NT2/D1 (cell line): ENCODE data around the gene CYP46A1.

Source experiments
- DNase-seq: peaks from one replicate; pipeline ENCODE4 v3.0.0-alpha.2; 2011; ENCODE audit warnings: low read depth, low spot score
- H3K27me3 ChIP-seq: 2 replicates; pipeline ENCODE4 v1.6.0; 2011; ENCODE audit warnings: mild to moderate bottlenecking; ENCODE audit not compliant: insufficient read length, insufficient read depth
- H3K36me3 ChIP-seq: 2 replicates; pipeline ENCODE4 v1.6.1; 2011; ENCODE audit warnings: mild to moderate bottlenecking, low read length, mixed read lengths; ENCODE audit not compliant: insufficient read depth, insufficient read length
- H3K4me1 ChIP-seq: 2 replicates; pipeline ENCODE4 v1.5.1; 2011; ENCODE audit not compliant: insufficient read depth, insufficient read length
- H3K4me3 ChIP-seq: 2 replicates; pipeline ENCODE4 v1.5.1; 2011; ENCODE audit warnings: low read depth; ENCODE audit not compliant: insufficient read length
- H3K9ac ChIP-seq: 2 replicates; pipeline ENCODE4 v1.6.0; 2011; ENCODE audit warnings: low read depth; ENCODE audit not compliant: insufficient read length
- H3K9me3 ChIP-seq: 2 replicates; pipeline ENCODE4 v1.5.1; 2011; ENCODE audit warnings: mild to moderate bottlenecking, low read length; ENCODE audit not compliant: insufficient read depth
- SUZ12 ChIP-seq: IDR thresholded peaks from 2 replicates; pipeline ENCODE4 v1.6.1; 2011; ENCODE audit not compliant: insufficient read length, insufficient read depth; ENCODE audit errors: extremely low read depth
- YY1 ChIP-seq: IDR thresholded peaks from 2 replicates; pipeline ENCODE4 v1.6.1; 2011; ENCODE audit not compliant: insufficient read length, insufficient read depth
- ZNF274 ChIP-seq: IDR thresholded peaks from 2 replicates; pipeline ENCODE4 v1.6.1; 2011; ENCODE audit warnings: mild to moderate bottlenecking, low read depth, low read length

The CYP46A1 gene

GRCh38 chr14:99670361-99671234 is 13.5 kb upstream of the CYP46A1 start:
- Histone ChIP-seq H3K27me3 (no peaks in the 10 kb centered on the region), H3K4me1 (peaks cover 24% of the 10 kb centered on the region), H3K9me3 (no peaks in the 10 kb centered on the region), H3K4me3 (no peak overlapping the region), H3K36me3 (no peaks in the 10 kb centered on the region), H3K9ac (no peak overlapping the region)
- DNase-seq = no peak
- no peak for TF ChIP-seq SUZ12
- TF ChIP-seq YY1 = no peak
- no peak for TF ChIP-seq ZNF274

- Histone ChIP-seq H3K4me1 (peaks cover 27% of the 10 kb centered on the region), H3K27me3 (no peaks in the 10 kb centered on the region), H3K36me3 (no peaks in the 10 kb centered on the region), H3K9ac (peak overlapping the region; percentile 68), H3K4me3 (no peak overlapping the region), H3K9me3 (no peaks in the 10 kb centered on the region)
- TF ChIP-seq SUZ12 (no peak), YY1 (no peak), ZNF274 (no peak)
- DNase-seq = no peak
These were observed 12.6 kb upstream of the CYP46A1 start for GRCh38 chr14:99671235-99672224.

DNA sequence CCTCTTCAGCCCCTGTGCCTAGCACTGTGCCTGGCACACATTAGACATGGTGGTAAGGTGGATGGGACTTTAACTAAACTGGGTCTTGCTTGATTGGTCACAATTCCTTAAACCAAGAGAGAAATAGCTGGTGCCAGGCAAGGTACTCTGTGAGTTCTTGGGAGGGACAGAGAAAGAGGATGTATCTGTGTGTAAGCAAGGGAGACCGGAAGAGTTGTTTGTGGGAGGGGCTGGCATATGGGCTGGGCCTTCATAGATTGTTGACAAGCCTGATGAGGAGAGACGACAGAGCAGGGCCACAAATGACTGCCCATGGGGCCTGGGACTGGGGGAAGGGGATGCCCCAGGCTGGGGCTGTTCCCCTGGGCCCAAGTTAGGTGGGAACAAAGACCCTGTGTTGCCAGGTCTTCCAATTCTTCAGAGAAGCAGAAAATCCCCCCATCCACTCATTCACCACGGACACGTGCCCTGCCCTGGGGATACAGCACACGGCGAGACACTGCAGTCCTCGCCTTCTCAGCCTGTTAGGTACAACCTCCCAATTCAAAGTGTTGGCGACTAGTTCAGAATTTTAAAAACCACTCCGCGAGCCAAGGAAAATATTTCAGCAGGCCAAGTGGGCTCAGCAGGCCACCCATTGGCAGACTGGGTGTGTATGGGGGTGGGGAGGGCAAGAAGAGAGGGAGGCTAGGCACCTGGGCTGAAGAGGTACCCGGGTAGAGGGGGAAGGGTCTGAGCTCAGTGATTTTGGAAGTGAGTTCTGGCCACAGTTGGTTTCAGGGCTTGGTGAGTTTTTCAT is 11.4 kb upstream of the CYP46A1 start:
- no peak overlapping the region for H3K4me3 ChIP-seq
- H3K36me3 ChIP-seq = no peaks in the 10 kb centered on the region
- H3K9ac ChIP-seq = peak overlapping the region; percentile 53
- peaks cover 28% of the 10 kb centered on the region for H3K4me1 ChIP-seq
- TF ChIP-seq ZNF274 (no peak), YY1 (no peak), SUZ12 (no peak)
- peaks cover 7% of the 10 kb centered on the region for H3K9me3 ChIP-seq
- H3K27me3 ChIP-seq = no peaks in the 10 kb centered on the region
- DNase-seq = no peak

DNA sequence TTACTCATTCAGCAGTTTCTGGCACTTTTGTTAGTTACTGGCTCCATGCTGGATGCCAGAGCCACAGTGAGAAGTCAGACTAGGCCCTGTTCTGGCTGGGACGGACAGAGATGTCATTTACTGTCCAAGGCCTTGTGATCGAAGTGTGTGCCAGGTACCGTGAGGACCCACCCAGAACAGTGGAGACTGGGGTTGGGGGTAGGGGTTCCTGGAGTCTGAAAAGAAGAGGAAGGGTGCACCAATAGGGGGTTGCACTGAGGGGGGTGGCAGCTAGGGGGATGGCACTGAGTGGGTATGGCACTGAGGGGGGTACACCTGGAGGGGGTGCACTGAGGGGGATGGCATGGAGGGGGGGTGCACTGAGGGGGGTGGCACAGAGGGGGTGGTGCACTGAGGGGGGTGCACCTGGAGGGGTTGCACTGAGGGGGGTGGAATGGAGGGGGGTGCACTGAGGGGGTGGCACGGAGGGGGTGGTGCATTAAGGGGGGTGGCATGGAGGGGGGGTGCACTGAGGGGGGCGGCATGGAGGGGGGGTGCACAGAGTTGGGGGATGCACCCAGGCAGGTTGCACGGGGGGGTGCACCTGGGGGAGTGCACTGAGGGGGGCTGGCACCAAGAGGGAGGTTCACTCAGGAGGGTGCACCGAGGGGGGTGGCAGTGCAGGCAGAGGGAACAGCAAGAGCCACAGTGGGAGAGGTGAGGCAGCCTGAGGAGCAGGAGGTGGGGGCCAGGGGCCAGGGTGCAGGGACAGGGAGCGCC is 10.6 kb upstream of the CYP46A1 start:
- Histone ChIP-seq H3K4me1 (peaks cover 25% of the 10 kb centered on the region), H3K9me3 (peaks cover 15% of the 10 kb centered on the region), H3K27me3 (no peaks in the 10 kb centered on the region), H3K4me3 (no peak overlapping the region), H3K36me3 (no peaks in the 10 kb centered on the region), H3K9ac (no peak overlapping the region)
- no peak for DNase-seq
- no peak for TF ChIP-seq YY1
- TF ChIP-seq ZNF274 = no peak
- TF ChIP-seq SUZ12 = no peak

DNA sequence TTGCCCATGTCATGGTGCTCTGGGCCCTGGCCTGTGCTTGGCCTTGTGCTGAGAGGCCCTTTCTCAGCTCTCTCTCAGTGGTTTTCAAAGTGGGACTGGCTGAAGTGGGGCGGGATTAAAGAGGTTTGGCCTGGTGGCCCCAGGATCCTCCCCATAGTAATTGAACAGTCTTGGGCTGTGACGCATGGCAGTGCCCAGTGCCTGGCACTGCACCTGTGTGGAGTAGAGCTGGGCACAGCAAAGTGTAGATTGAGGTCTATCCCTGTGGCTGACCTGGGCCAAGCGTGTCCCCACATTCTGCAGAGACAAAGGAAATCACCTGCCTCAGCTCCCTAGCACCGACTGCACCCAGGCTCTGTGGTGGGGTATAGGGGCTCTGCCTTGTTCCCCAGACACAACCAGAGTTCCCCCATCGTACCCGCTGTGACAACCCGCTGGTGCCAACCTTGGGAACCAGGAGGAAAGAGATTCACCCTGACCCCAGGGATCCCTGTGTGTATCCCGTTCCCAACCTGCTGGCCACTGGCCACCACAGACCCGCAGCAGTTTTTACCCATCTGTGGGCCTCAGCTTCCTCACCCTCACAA is 9.9 kb upstream of the CYP46A1 start:
- peak overlapping the region; percentile 3 for H3K9ac ChIP-seq
- DNase-seq = no peak
- no peak overlapping the region for H3K4me3 ChIP-seq
- no peaks in the 10 kb centered on the region for H3K27me3 ChIP-seq
- peaks cover 21% of the 10 kb centered on the region for H3K4me1 ChIP-seq
- no peaks in the 10 kb centered on the region for H3K36me3 ChIP-seq
- peaks cover 18% of the 10 kb centered on the region for H3K9me3 ChIP-seq
- TF ChIP-seq YY1 = no peak
- no peak for TF ChIP-seq SUZ12
- no peak for TF ChIP-seq ZNF274

DNA sequence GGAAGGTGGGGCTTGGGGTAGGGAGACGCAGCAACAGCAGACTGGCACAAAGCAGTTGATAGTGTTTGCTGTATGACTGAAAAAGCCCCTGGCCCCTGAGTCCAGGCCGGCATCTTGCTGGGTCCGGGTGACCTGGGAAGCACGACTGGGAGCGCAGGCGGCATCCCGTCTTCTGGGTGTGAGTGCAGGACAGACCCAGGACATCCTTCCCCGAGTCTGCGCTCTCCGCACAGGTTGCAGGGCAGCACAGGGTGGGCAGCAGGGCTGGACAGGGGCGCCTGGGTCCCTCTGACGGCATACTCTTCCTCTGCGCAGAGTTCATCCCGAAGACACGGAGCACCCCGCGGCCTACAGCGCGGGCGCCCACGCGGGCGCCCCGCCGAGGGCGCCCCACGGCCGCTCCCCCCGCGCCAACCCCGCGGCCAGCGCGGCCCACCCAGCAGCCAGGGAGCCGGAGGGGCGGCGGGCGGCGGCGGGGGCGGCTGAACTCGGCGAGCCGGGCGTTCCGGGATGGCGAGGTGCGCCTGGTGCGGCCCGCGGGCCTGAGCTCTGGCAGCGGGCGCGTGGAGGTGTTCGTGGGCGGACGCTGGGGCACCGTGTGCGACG is 9.2 kb upstream of the CYP46A1 start:
- peaks cover 18% of the 10 kb centered on the region for H3K9me3 ChIP-seq
- H3K36me3 ChIP-seq = no peaks in the 10 kb centered on the region
- peaks cover 21% of the 10 kb centered on the region for H3K4me1 ChIP-seq
- no peaks in the 10 kb centered on the region for H3K27me3 ChIP-seq
- TF ChIP-seq ZNF274 (no peak), SUZ12 (no peak), YY1 (no peak)
- no peak overlapping the region for H3K9ac ChIP-seq
- DNase-seq = no peak
- H3K4me3 ChIP-seq = no peak overlapping the region
